ENCODE data around the gene GALNT9.

DNA sequence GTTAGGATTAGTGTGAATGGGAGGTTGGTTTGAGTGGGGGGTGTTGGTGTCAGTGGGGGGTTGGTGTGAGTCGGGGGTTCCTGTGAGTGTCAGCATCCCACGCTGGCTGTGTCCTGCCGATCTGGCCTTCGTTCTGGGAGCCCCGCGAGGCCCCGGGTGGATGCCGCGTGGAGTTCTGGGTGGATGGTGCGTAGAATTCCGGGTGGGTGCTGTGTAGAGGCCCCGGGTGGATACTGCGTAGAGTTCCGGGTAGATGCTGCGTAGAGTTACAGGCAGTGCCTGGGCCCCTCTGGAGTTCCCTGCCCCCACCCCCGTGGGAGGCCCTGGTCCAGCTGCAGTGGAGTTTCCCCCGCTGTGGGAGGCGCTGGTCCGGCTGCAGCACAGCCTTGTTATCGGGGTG lies 176.4 kb downstream of the GALNT9 start:
- no peak for TF ChIP-seq POLR2AphosphoS5 (IDR thresholded peaks at IDR 0.05; ENCODE audit: low read depth, low read length)
- TF ChIP-seq, protein P1, sequence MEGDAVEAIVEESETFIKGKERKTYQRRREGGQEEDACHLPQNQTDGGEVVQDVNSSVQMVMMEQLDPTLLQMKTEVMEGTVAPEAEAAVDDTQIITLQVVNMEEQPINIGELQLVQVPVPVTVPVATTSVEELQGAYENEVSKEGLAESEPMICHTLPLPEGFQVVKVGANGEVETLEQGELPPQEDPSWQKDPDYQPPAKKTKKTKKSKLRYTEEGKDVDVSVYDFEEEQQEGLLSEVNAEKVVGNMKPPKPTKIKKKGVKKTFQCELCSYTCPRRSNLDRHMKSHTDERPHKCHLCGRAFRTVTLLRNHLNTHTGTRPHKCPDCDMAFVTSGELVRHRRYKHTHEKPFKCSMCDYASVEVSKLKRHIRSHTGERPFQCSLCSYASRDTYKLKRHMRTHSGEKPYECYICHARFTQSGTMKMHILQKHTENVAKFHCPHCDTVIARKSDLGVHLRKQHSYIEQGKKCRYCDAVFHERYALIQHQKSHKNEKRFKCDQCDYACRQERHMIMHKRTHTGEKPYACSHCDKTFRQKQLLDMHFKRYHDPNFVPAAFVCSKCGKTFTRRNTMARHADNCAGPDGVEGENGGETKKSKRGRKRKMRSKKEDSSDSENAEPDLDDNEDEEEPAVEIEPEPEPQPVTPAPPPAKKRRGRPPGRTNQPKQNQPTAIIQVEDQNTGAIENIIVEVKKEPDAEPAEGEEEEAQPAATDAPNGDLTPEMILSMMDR (IDR thresholded peaks at IDR 0.05 in 2 of 3, conservative IDR thresholded peaks at IDR 0.05 in 1 of 3; ENCODE audit: borderline replicate concordance in 1 of 3, insufficient read depth in 1 of 3, low read depth in 2 of 3, low read length in 2 of 3), result no peak; a peak in 1 of 6 replicates
- no peak for TF ChIP-seq POLR2A (IDR thresholded peaks at IDR 0.05; ENCODE audit: borderline replicate concordance, extremely low read depth, insufficient read depth, insufficient read length)
- no peak for TF ChIP-seq CBX3 (IDR thresholded peaks at IDR 0.05; ENCODE audit: low read depth)
- TF ChIP-seq SP1 (IDR thresholded peaks at IDR 0.05; ENCODE audit: low read depth), result no peak
- TF ChIP-seq, protein P2, sequence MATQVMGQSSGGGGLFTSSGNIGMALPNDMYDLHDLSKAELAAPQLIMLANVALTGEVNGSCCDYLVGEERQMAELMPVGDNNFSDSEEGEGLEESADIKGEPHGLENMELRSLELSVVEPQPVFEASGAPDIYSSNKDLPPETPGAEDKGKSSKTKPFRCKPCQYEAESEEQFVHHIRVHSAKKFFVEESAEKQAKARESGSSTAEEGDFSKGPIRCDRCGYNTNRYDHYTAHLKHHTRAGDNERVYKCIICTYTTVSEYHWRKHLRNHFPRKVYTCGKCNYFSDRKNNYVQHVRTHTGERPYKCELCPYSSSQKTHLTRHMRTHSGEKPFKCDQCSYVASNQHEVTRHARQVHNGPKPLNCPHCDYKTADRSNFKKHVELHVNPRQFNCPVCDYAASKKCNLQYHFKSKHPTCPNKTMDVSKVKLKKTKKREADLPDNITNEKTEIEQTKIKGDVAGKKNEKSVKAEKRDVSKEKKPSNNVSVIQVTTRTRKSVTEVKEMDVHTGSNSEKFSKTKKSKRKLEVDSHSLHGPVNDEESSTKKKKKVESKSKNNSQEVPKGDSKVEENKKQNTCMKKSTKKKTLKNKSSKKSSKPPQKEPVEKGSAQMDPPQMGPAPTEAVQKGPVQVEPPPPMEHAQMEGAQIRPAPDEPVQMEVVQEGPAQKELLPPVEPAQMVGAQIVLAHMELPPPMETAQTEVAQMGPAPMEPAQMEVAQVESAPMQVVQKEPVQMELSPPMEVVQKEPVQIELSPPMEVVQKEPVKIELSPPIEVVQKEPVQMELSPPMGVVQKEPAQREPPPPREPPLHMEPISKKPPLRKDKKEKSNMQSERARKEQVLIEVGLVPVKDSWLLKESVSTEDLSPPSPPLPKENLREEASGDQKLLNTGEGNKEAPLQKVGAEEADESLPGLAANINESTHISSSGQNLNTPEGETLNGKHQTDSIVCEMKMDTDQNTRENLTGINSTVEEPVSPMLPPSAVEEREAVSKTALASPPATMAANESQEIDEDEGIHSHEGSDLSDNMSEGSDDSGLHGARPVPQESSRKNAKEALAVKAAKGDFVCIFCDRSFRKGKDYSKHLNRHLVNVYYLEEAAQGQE (IDR thresholded peaks at IDR 0.05; ENCODE audit: low read depth), result no peak
- TF ChIP-seq CEBPB (IDR thresholded peaks at IDR 0.05; ENCODE audit: low read depth), result no peak

Data from HCT116 (cell line).